ENCODE results near the gene CUBN. TPM values are rescaled to one million over a fixed set of nuclear protein-coding genes. Genes with fewer than 3 reads are reported as not detected.

Gene CUBN
- total RNA-seq, 2 experiments from 2014 or later, result 3.2 to 3.7 TPM

Other genes starting within 250 kb of the CUBN start
- 10 to 100 TPM; 15.3 to 17.1 TPM for gene TRDMT1, start 71.9 kb upstream of the CUBN start, total RNA-seq
- gene VIM, start 98.4 kb upstream of the CUBN start, total RNA-seq, result 1,000 to 10,000 TPM; 1,681 to 1,738 TPM